Lower leg skin (tissue), 3 donors: ENCODE measurements around the gene SRPRB.

ENCODE experiments used
- CTCF ChIP-seq, 3 donors: fragments of 450-650 bp; IDR thresholded peaks; one replicate each; pipeline ENCODE4 v1.5.1; 2016; ENCODE audit warnings: antibody characterized with exemption in 3 of 3, mild to moderate bottlenecking in 3 of 3, moderate library complexity in 2 of 3
- POLR2A ChIP-seq, 2 donors: fragments of 450-650 bp; IDR thresholded peaks; one replicate each; pipeline ENCODE4 v1.6.1; 2016 to 2017; ENCODE audit warnings: antibody characterized with exemption in 2 of 2, mild to moderate bottlenecking in 1 of 2, moderate library complexity in 1 of 2

- TF ChIP-seq CTCF (IDR thresholded peaks at IDR 0.05): no peak
- no peak for TF ChIP-seq POLR2A (IDR thresholded peaks at IDR 0.05)
Measured at GRCh38 chr3:133825969-133826727, 20.5 kb downstream of the SRPRB start.
